Measurements from ENCODE around the gene TCERG1L. TPM values are rescaled to one million over a fixed set of nuclear protein-coding genes. Genes with fewer than 3 reads are reported as not detected.
"Not testable (repeated sequence)": the region's sequence is repeated elsewhere in the genome, so short reads cannot be mapped to it uniquely, and the experiment has no call there.

TCERG1L gene
- total and polyA plus RNA-seq, 5 donors from 2014 or later, result not detected

GRCh38 chr10:131159771-131160170 is 151.8 kb downstream of the TCERG1L start:
- H3K4me3 Mint-ChIP-seq, result no peak overlapping the region
- no peak for DNase-seq
- peaks cover 0 to 3% (median 0%) of the 10 kb centered on the region in 4 donors for H3K4me1 Mint-ChIP-seq
- H3K27me3 ChIP-seq (ENCODE audit: control insufficient read depth, insufficient read depth, low read length), result no peaks in the 10 kb centered on the region
- H3K9me3 Mint-ChIP-seq, result peaks cover 0 to 6% (median 0%) of the 10 kb centered on the region in 7 donors
- no peaks in the 10 kb centered on the region for H3K4me1 ChIP-seq (ENCODE audit: control insufficient read depth, insufficient read depth, low read length, poor library complexity, severe bottlenecking)
- no peak overlapping the region for H3K4me3 ChIP-seq (ENCODE audit: low read depth, low read length)
- H3K27me3 Mint-ChIP-seq, result no peaks in the 10 kb centered on the region
- no peak overlapping the region for H3K27ac Mint-ChIP-seq
- H3K36me3 Mint-ChIP-seq, result no peaks in the 10 kb centered on the region
- H3K36me3 ChIP-seq (ENCODE audit: control insufficient read depth, insufficient read depth, low read length), result no peaks in the 10 kb centered on the region
- no peaks in the 10 kb centered on the region for H3K9me3 ChIP-seq (ENCODE audit: control insufficient read depth in 2 of 2, low read length in 2 of 2)
- no peak for ATAC-seq (ENCODE audit: low read depth in 2 of 2)
- no peak overlapping the region for H3K27ac ChIP-seq (ENCODE audit: insufficient read depth, low read length, poor library complexity, severe bottlenecking)

GRCh38 chr10:131158695-131159094 is 152.8 kb downstream of the TCERG1L start:
- ATAC-seq (ENCODE audit: low read depth in 2 of 2), result no peak
- Histone ChIP-seq H3K4me1 (ENCODE audit: control insufficient read depth, insufficient read depth, low read length, poor library complexity, severe bottlenecking) (no peaks in the 10 kb centered on the region), H3K4me3 (ENCODE audit: low read depth, low read length) (no peak overlapping the region), H3K36me3 (ENCODE audit: control insufficient read depth, insufficient read depth, low read length) (no peaks in the 10 kb centered on the region), H3K9me3 (ENCODE audit: control insufficient read depth in 2 of 2, low read length in 2 of 2) (no peaks in the 10 kb centered on the region), H3K27ac (ENCODE audit: insufficient read depth, low read length, poor library complexity, severe bottlenecking) (no peak overlapping the region), H3K27me3 (ENCODE audit: control insufficient read depth, insufficient read depth, low read length) (no peaks in the 10 kb centered on the region)
- Mint-ChIP-seq H3K27me3 (no peaks in the 10 kb centered on the region), H3K9me3 (peaks cover 0 to 6% (median 0%) of the 10 kb centered on the region in 7 donors), H3K4me1 (peaks cover 0 to 3% (median 0%) of the 10 kb centered on the region in 4 donors), H3K4me3 (no peak overlapping the region), H3K36me3 (no peaks in the 10 kb centered on the region), H3K27ac (no peak overlapping the region)
- DNase-seq, result no peak

- Histone ChIP-seq H3K27me3 (ENCODE audit: control insufficient read depth, insufficient read depth, low read length) (no peaks in the 10 kb centered on the region), H3K4me3 (ENCODE audit: low read depth, low read length) (no peak overlapping the region), H3K4me1 (ENCODE audit: control insufficient read depth, insufficient read depth, low read length, poor library complexity, severe bottlenecking) (no peaks in the 10 kb centered on the region), H3K27ac (ENCODE audit: insufficient read depth, low read length, poor library complexity, severe bottlenecking) (no peak overlapping the region), H3K9me3 (ENCODE audit: control insufficient read depth in 2 of 2, low read length in 2 of 2) (no peaks in the 10 kb centered on the region), H3K36me3 (ENCODE audit: control insufficient read depth, insufficient read depth, low read length) (no peaks in the 10 kb centered on the region)
- Mint-ChIP-seq H3K4me1 (peaks cover 0 to 3% (median 0%) of the 10 kb centered on the region in 4 donors), H3K9me3 (peaks cover 0 to 6% (median under 1%) of the 10 kb centered on the region in 7 donors), H3K27me3 (peaks cover 2% of the 10 kb centered on the region), H3K36me3 (no peaks in the 10 kb centered on the region), H3K4me3 (no peak overlapping the region), H3K27ac (no peak overlapping the region)
- DNase-seq, result no peak
- no peak for ATAC-seq (ENCODE audit: low read depth in 2 of 2)
Measured at GRCh38 chr10:131157899-131158298, 153.6 kb downstream of the TCERG1L start.

- DNase-seq, result no peak
- H3K4me1 ChIP-seq (ENCODE audit: control insufficient read depth, insufficient read depth, low read length, poor library complexity, severe bottlenecking), result no peaks in the 10 kb centered on the region
- no peak overlapping the region for H3K4me3 Mint-ChIP-seq
- no peak overlapping the region for H3K27ac ChIP-seq (ENCODE audit: insufficient read depth, low read length, poor library complexity, severe bottlenecking)
- peaks cover 0 to 3% (median 0%) of the 10 kb centered on the region in 4 donors for H3K4me1 Mint-ChIP-seq
- H3K4me3 ChIP-seq (ENCODE audit: low read depth, low read length), result no peak overlapping the region
- H3K27ac Mint-ChIP-seq, result no peak overlapping the region
- H3K36me3 ChIP-seq (ENCODE audit: control insufficient read depth, insufficient read depth, low read length), result no peaks in the 10 kb centered on the region
- H3K9me3 Mint-ChIP-seq, result peaks cover 6 to 13% (median 6%) of the 10 kb centered on the region in 7 donors
- no peak for ATAC-seq (ENCODE audit: low read depth in 2 of 2)
- H3K27me3 Mint-ChIP-seq, result peaks cover 5% of the 10 kb centered on the region
- peaks cover 0 to 3% of the 10 kb centered on the region in 2 experiments for H3K9me3 ChIP-seq (ENCODE audit: control insufficient read depth in 2 of 2, low read length in 2 of 2)
- H3K27me3 ChIP-seq (ENCODE audit: control insufficient read depth, insufficient read depth, low read length), result no peaks in the 10 kb centered on the region
- H3K36me3 Mint-ChIP-seq, result no peaks in the 10 kb centered on the region
Measured at GRCh38 chr10:131155876-131156230, 155.7 kb downstream of the TCERG1L start.

GRCh38 chr10:131155218-131155875 is 156.2 kb downstream of the TCERG1L start:
- Histone ChIP-seq H3K4me3 (ENCODE audit: low read depth, low read length) (no peak overlapping the region), H3K9me3 (ENCODE audit: control insufficient read depth in 2 of 2, low read length in 2 of 2) (peaks cover 0 to 3% of the 10 kb centered on the region in 2 experiments), H3K4me1 (ENCODE audit: control insufficient read depth, insufficient read depth, low read length, poor library complexity, severe bottlenecking) (no peaks in the 10 kb centered on the region), H3K27me3 (ENCODE audit: control insufficient read depth, insufficient read depth, low read length) (no peaks in the 10 kb centered on the region), H3K36me3 (ENCODE audit: control insufficient read depth, insufficient read depth, low read length) (no peaks in the 10 kb centered on the region), H3K27ac (ENCODE audit: insufficient read depth, low read length, poor library complexity, severe bottlenecking) (no peak overlapping the region)
- no peak for DNase-seq
- Mint-ChIP-seq H3K4me1 (peaks cover 0 to 3% (median 0%) of the 10 kb centered on the region in 4 donors), H3K4me3 (no peak overlapping the region), H3K27me3 (peaks cover 5% of the 10 kb centered on the region), H3K36me3 (no peaks in the 10 kb centered on the region), H3K9me3 (peaks cover 6 to 13% (median 6%) of the 10 kb centered on the region in 7 donors), H3K27ac (no peak overlapping the region)
- no peak for ATAC-seq (ENCODE audit: low read depth in 2 of 2)

GRCh38 chr10:131154306-131155025 is 157.1 kb downstream of the TCERG1L start:
- no peak overlapping the region for H3K4me3 ChIP-seq (ENCODE audit: low read depth, low read length)
- DNase-seq (no peak), ATAC-seq (ENCODE audit: low read depth in 2 of 2) (no peak)
- no peaks in the 10 kb centered on the region for H3K27me3 ChIP-seq (ENCODE audit: control insufficient read depth, insufficient read depth, low read length)
- no peak overlapping the region for H3K4me3 Mint-ChIP-seq
- peaks cover 5% of the 10 kb centered on the region for H3K27me3 Mint-ChIP-seq
- H3K4me1 Mint-ChIP-seq, result peaks cover 0 to 3% (median 0%) of the 10 kb centered on the region in 4 donors
- H3K9me3 Mint-ChIP-seq, result peaks cover 6 to 13% (median 6%) of the 10 kb centered on the region in 7 donors
- H3K4me1 ChIP-seq (ENCODE audit: control insufficient read depth, insufficient read depth, low read length, poor library complexity, severe bottlenecking), result no peaks in the 10 kb centered on the region
- H3K27ac ChIP-seq (ENCODE audit: insufficient read depth, low read length, poor library complexity, severe bottlenecking), result no peak overlapping the region
- H3K36me3 Mint-ChIP-seq, result no peaks in the 10 kb centered on the region
- H3K9me3 ChIP-seq (ENCODE audit: control insufficient read depth in 2 of 2, low read length in 2 of 2), result peaks cover 0 to 3% of the 10 kb centered on the region in 2 experiments
- no peaks in the 10 kb centered on the region for H3K36me3 ChIP-seq (ENCODE audit: control insufficient read depth, insufficient read depth, low read length)
- H3K27ac Mint-ChIP-seq, result no peak overlapping the region

- not testable (repeated sequence) for H3K4me3 ChIP-seq (ENCODE audit: low read depth, low read length); H3K36me3 ChIP-seq (ENCODE audit: control insufficient read depth, insufficient read depth, low read length); DNase-seq; H3K27me3 Mint-ChIP-seq; H3K4me1 ChIP-seq (ENCODE audit: control insufficient read depth, insufficient read depth, low read length, poor library complexity, severe bottlenecking); H3K9me3 ChIP-seq (ENCODE audit: control insufficient read depth in 2 of 2, low read length in 2 of 2); H3K27me3 ChIP-seq (ENCODE audit: control insufficient read depth, insufficient read depth, low read length); H3K27ac ChIP-seq (ENCODE audit: insufficient read depth, low read length, poor library complexity, severe bottlenecking); H3K4me3 Mint-ChIP-seq; H3K4me1 Mint-ChIP-seq; ATAC-seq (ENCODE audit: low read depth in 2 of 2); H3K36me3 Mint-ChIP-seq; H3K27ac Mint-ChIP-seq
- H3K9me3 Mint-ChIP-seq, result peaks cover 6 to 14% (median 6%) of the 10 kb centered on the region in 7 donors
Measured at GRCh38 chr10:131152456-131152855, 159.1 kb downstream of the TCERG1L start.
